ENCODE results near the gene LAIR2.
"Not testable (repeated sequence)": the region's sequence is repeated elsewhere in the genome, so short reads cannot be mapped to it uniquely, and the experiment has no call there.

LAIR2 gene

DNA sequence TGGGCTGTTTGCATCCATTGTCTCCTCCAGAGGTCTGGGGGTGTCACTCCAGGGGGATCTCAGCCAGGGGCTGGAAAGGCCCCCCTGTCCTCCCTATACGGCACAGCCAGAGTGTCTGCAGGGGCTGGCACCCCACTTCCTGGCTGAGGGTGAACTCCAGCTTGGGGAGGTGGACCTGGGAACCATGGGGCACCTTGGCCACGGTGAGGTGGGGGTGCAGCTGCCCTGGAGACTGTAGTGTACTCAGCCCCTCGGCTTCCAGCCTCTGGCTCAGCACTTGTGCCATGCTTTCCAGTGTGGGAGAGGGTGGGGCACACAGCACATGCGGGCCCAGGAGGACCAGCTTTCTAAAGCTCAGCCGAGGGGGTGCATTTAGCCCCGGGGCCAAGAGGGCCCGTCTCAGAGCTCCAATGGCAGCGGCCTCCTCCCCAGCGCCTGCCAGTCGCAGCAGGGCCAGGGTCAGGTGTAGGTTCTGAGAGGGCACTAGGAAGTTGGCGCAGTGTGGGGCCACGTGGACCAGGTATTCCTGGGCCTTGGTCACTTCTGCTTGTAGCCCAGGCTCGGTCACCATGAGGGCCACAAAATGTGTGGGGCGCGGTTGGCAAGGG is 40.5 kb upstream of the LAIR2 start:
- TF ChIP-seq ZFX (IDR thresholded peaks at IDR 0.05; ENCODE audit: borderline replicate concordance): no peak
- no peak for TF ChIP-seq CTCF (IDR thresholded peaks at IDR 0.05)
- H3K27ac ChIP-seq: peak overlapping the region; percentile 99

DNA sequence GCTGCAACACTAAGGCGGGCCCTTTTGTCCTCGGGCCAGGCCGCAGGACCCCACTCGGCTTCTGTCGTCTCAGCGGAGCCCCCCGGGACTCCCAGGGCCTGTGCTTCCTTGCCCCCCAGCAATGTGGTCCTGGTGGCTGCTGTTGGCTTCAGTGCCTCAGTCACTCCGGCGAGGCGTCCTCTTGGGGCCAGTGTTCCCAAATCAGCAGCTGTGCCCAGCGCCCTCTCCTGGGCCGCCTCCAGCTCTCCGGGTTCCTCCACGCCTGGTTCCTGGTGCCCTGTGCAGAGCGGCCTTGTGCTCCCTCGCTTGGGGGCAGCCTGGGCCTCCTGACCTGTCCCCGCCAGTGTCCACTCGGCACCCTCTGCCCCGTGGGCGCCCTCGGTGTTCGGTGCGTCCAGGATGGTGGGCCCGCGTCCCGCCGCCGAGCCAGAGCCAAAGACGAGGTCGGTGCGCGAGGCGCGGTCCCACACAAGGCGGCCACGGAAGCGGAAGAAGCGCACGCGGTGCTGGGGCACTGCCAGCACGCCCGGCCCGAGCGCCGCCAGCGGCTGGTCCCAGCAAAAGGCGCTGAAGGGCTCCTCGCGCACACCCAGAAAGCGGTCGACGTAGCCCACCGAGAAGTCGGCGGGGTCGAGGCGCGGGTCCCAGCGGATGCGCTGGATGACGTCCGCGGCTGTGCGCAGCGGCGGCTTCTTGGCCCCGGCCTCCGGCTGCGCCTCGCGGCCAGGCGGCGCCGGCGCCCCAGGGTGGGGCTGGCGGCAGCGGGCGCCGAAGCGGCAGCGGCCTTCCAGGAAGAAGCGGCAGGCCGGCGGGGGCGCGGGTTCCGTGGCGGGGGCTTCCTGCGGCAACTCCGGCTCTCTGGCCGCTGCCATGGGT is 39.7 kb upstream of the LAIR2 start:
- TF ChIP-seq CTCF (IDR thresholded peaks at IDR 0.05) (peak; percentile 59), ZFX (IDR thresholded peaks at IDR 0.05; ENCODE audit: borderline replicate concordance) (no peak)
- H3K27ac ChIP-seq: peak overlapping the region; percentile 99

GRCh38 chr19:54463531-54464043 is 39.0 kb upstream of the LAIR2 start, which contains the start of gene LENG9:
LENG9 (minus strand) TSS chr19:54463778; CDS start chr19:54463526, 252 bp downstream.
- no peak for TF ChIP-seq ZFX (IDR thresholded peaks at IDR 0.05; ENCODE audit: borderline replicate concordance)
- TF ChIP-seq CTCF (IDR thresholded peaks at IDR 0.05): no peak
- H3K27ac ChIP-seq: peak within 1 kb of the TSS; percentile 99

DNA sequence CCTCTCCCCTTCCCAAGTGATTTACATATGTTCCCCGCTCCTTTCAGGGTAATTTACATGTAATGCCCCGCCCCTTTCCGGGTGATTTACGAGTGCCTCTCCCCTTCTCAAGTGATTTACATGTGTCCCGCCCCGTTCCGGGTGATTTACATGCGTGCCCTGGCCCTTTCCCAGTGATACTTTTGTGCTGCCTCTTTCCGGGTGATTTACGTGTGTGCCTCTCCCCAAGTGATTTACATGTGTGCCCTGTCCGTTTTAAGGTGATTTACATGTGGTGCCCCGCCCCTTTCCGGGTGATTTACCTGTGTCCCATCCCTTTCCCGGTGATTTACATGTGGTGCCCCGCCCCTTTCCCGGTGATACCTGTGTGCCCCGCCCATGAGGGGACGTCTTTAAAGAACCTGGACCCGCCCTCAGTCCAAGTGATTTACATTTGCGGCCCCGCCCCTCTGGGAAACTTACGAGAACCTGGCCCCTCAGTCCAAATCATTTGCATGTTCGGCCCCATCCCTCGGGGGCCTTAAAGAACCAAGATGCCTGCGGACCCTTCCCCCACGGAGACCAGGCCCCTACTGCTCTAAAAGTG is 38.5 kb upstream of the LAIR2 start:
- H3K27ac ChIP-seq: peak overlapping the region; percentile 99
- TF ChIP-seq CTCF (IDR thresholded peaks at IDR 0.05): no peak
- no peak for TF ChIP-seq ZFX (IDR thresholded peaks at IDR 0.05; ENCODE audit: borderline replicate concordance)

DNA sequence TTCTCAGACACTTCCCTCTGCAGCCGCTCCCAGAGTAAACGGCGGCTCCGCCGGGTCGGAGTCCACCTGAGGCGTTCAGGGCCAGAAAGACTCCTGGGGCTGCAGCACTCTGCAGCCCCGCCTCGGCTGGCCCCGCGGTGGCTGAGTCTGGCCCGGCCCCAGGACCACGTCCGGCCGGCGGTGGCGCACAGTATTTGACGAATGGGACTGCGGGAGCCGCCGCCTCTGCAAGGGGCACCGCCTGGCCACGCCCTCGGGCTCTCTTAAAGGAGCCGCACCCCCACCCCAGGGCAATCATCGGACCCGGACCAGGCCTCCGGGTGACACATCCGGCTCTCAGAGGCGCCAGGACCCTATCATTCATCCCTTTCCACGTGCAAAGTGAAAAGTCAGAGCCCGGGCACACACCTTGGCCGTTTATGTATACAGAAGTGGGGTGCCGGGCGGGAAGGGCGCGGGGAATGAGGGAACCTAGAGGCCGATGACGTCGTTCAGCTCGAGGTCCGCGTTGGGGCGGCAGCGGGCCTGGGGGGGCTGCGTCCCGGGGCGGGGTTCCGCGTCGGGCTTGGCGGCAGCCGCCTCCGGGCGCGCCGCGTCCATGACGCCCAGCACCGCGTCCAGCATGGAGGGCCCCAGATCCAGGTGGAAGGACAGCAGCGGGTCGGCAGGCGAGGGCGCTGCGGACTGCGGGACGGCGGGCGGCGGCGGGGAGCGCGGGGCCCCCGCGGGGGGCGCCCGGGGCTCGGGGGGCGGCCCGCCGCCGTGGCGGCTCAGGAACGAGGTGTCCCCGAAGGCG is 37.8 kb upstream of the LAIR2 start:
- 0 out of 2 replicates have a peak, but pooled peaks have one; percentile 3 for TF ChIP-seq CTCF (IDR thresholded peaks at IDR 0.05)
- TF ChIP-seq ZFX (IDR thresholded peaks at IDR 0.05; ENCODE audit: borderline replicate concordance): no peak
- H3K27ac ChIP-seq: peak overlapping the region; percentile 99

- TF ChIP-seq ZFX (IDR thresholded peaks at IDR 0.05; ENCODE audit: borderline replicate concordance): no peak
- TF ChIP-seq CTCF (IDR thresholded peaks at IDR 0.05): no peak
- H3K27ac ChIP-seq: peak overlapping the region; percentile 99
Observed at GRCh38 chr19:54465426-54466109, 37.1 kb upstream of the LAIR2 start.

- H3K27ac ChIP-seq: not testable (repeated sequence)
Observed at GRCh38 chr19:54466110-54466480, 36.5 kb upstream of the LAIR2 start.

Measured in 22Rv1 (cell line).